Measurements from ENCODE around the gene PSMF1.

- TF ChIP-seq CTCF (IDR thresholded peaks at IDR 0.05; ENCODE audit: poor library complexity, severe bottlenecking) (no peak), RAD21 (conservative IDR thresholded peaks at IDR 0.05) (no peak), POLR2AphosphoS5 (IDR thresholded peaks at IDR 0.05) (no peak)
These were observed 16.9 kb upstream of the PSMF1 start for GRCh38 chr20:1101533-1101932.
